K562 treated with DMSO at 1 percent for 24 hours (cell line): Measurements from ENCODE around the gene TEX54. TPM values are rescaled to one million over a fixed set of nuclear protein-coding genes. Genes with fewer than 3 reads are reported as not detected.

Experiments
- total RNA-seq: library from RNA; unstranded; fragments of 300-600 nt; gene quantifications from 2 replicates; pipeline ENCODE4 v1.2.3, GENCODE V29; 2022; ENCODE audit warnings: low read depth; ENCODE audit not compliant: insufficient read depth

TEX54 gene
- total RNA-seq: 4.1 TPM in 1 of 2 replicates, not detected in the other

DNA sequence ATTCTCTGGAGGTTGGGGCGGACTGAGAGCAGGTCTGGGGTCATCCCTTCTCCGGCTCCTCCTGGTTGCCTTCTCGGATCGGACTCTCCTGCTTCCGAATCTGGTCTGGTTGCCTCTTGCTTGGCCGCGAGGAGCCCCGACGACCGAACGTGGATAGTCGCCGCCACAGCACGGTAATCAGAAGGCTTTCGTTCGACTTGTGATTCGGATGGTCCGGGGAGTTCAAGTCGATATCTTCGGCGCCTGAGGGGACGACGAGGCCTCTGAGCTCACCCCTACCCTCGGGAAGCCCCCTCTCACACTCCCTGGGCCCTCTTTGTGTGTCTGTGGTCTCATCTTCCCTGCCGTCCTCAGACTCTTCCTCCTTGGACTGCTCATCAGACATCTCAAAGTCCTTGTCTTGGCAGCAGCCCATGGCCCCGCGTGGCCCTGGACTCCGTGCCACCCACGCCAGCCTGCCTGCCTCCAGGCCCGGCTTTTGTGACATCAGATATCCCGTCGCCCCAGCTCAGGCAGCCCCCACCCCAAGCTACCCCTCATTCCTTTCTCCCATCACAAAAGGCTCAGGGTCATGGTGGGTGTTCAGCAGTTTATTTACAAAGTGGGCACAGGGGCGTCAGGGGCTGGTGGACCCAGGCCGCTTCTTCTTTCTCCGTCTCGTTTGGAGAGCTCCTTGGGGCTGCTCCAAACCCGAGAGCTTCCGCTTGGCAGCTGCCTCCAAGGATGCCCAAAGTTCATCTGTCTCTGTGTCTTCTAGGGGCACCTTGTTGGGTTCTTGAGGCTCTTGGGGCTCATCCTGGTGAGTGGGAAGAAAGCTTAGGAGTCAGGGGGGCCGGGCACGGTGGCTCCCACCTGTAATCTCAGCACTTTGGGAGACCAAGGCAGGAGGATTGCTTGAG is at the start of gene TEX54:
TSS of gene TEX54 (minus strand) at position 506 of the 899 bp plus-strand sequence.

GRCh38 chr11:62880803-62881578 is 48.4 kb upstream of the TEX54 start, which contains the start of gene SLC3A2:
SLC3A2 (plus strand) TSS chr11:62880896; CDS start chr11:62881024, 128 bp downstream.

DNA sequence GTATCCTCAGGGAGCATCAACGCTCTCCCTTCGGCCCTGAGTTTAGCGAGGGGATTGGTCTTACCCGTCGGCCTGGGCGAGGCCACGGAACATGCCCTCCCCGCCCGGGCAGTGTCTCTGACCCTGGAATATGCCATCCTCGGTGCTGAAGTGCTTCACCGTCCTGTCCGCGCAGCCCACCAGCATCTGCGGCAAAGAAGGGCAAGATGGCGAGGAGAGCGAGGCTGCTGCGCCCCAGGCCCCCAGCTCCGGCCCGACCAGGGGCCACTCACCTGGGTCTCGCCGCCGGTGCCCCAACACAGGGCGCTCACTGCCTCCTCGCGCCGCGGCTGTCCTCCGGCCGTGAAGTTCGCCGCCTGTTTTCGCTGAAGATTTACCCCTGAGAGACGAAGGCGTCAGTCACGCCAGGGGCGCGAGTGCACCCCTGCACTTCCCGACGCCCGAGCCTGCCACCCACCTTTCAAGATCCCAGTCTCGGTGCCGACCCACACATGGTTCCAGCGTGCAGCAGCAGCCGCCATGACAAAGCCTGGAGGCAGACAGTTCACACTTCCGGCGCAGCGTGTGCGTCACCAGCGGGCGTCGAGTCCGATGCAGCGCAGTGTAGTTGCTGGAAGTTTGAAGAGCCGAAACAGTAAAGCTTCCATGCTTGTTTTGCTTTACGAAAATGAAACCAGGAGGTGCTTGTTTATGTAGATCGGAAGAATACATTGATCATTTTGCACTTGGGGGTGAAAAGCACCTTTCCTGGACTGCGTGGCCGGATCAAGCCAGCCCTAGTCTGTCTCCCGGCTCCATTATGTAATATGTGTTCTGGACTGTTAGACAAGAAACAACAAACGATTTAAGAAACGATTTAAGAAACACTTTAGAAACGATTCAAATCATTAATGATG is 6.7 kb upstream of the TEX54 start, which contains the start of gene WDR74:
TSS of gene WDR74 (minus strand) at position 541 of the 896 bp plus-strand sequence. CDS start at position 521, 20 bp downstream.

GRCh38 chr11:62831520-62832335 is 913 bp downstream of the TEX54 start, which contains the start of gene STX5:
STX5 (minus strand) TSS chr11:62832051; CDS start chr11:62831243, 808 bp downstream.

DNA sequence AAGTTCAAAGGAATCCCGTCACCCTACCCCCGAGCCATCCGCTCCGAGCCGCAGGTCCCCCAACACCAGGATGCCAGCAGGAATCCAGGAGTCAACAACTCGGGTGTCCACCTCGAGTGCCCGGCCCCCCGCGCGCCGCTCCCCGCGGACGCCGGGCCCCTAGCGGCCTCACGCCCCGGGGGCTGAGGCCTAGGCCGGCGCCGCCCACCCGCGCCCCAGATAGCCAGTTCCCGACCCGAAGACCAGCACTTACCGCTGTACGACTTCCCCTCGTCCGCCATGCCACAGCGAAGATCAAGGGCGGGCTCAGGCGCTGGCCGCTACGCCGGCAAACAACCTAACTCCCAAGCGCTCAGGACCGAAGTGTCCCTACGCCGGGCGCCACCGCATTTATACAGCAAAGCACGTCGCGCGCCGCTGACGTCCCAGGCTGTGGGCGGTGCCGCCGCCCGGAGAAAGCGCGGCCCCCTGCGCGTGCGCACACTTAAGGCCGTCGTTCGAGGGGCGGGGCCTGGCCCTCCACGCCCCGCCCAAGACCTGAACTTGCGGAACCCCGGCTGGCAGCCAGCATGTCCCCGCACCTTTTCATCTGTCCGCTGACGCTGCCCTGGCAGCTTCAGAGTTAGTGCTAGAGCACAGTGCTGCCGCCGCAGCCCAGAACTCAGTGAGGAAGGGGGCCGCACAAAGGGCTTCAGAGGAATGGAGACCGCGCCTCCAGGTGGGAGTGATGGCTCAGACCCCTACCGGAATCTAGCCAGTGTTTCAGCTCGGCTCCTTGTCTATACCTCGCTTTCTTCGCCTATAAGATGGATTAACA is 27.4 kb downstream of the TEX54 start, which contains the start of gene NXF1:
TSS of gene NXF1 (minus strand) at position 365 of the 817 bp plus-strand sequence. CDS start at position 281, 84 bp downstream.

GRCh38 chr11:62791501-62792201 is 41.0 kb downstream of the TEX54 start, which contains the start of gene TMEM223:
TMEM223 (minus strand) TSS chr11:62792006; CDS start chr11:62791994, 12 bp downstream.

DNA sequence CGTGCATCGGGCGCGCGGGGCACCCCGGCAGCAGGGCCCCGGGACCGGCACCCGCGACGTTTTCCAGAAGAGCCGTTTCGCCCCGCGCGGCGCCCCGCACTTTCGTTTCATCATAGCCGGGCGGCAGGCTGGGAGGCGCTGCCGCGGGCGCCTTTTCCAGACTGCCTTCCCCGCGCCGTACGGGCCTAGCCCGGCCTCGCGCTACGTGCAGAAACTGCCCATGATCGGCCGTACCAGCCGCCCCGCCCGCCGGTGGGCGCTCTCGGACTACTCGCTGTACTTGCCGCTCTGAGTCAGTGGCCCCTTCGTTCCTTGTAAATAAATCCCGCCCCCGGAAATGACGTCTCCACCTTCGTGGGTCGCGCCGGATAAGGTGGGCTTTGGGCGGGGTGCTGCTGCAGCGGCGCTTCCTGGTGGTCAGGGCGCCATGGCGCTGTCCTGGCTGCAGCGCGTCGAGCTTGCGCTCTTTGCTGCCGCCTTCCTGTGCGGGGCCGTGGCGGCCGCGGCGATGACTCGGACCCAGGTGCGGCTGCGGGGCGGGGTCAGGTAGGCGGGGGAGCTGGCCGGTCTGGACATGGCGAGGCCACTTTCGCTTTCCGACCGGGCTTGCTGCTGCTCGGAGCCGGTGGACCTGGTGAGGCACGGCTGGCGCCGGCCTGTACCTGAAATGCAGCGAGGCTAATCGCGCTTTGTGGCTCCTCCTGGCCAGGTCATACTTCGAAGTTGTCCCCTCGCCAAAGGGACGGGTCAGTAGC is 45.5 kb downstream of the TEX54 start, which contains the start of gene TMEM179B:
TSS of gene TMEM179B (plus strand) at position 398 of the 755 bp plus-strand sequence. CDS start at position 428, 30 bp downstream.

Other genes starting within 250 kb of the TEX54 start
- 29.6 and 30.9 TPM in 2 replicates for gene TUT1, start 241.3 kb downstream of the TEX54 start, total RNA-seq
- 101 and 103 TPM in 2 replicates for gene MTA2, start 231.0 kb downstream of the TEX54 start, total RNA-seq
- 33.2 and 34.6 TPM in 2 replicates for gene EML3, start 220.1 kb downstream of the TEX54 start, total RNA-seq
- 1.3 and 1.7 TPM in 2 replicates for gene ROM1, start 219.6 kb downstream of the TEX54 start, total RNA-seq
- gene B3GAT3, start 210.9 kb downstream of the TEX54 start, total RNA-seq: 118 TPM in 2 replicates
- gene GANAB, start 186.2 kb downstream of the TEX54 start, total RNA-seq: 290 and 292 TPM in 2 replicates
- gene INTS5, start 179.5 kb downstream of the TEX54 start, total RNA-seq: 44.5 and 48.9 TPM in 2 replicates
- 127 and 134 TPM in 2 replicates for gene C11orf98, start 167.6 kb downstream of the TEX54 start, total RNA-seq
- 26.4 and 27.9 TPM in 2 replicates for gene CSKMT, start 167.5 kb downstream of the TEX54 start, total RNA-seq
- 24.1 and 25.0 TPM in 2 replicates for gene UQCC3, start 161.2 kb downstream of the TEX54 start, total RNA-seq
- 5.9 and 7.1 TPM in 2 replicates for gene LBHD1, start 160.6 kb downstream of the TEX54 start, total RNA-seq
- 259 and 275 TPM in 2 replicates for gene UBXN1, start 153.8 kb downstream of the TEX54 start, total RNA-seq
- 0.22 TPM in 1 of 2 replicates, not detected in the other for gene LRRN4CL, start 143.3 kb downstream of the TEX54 start, total RNA-seq
- gene BSCL2, start 125.4 kb downstream of the TEX54 start, total RNA-seq: 49.7 and 57.8 TPM in 2 replicates
- 0.44 TPM in 1 of 2 replicates, not detected in the other for gene GNG3, start 125.2 kb downstream of the TEX54 start, total RNA-seq
- gene HNRNPUL2, start 105.4 kb downstream of the TEX54 start, total RNA-seq: 30.7 and 35.4 TPM in 2 replicates
- 53.1 and 59.6 TPM in 2 replicates for gene TTC9C, start 104.4 kb downstream of the TEX54 start, total RNA-seq
- 3.9 and 4.2 TPM in 2 replicates for gene ZBTB3, start 78.7 kb downstream of the TEX54 start, total RNA-seq
- 133 and 165 TPM in 2 replicates for gene POLR2G, start 71.3 kb downstream of the TEX54 start, total RNA-seq
- gene TAF6L, start 61.4 kb downstream of the TEX54 start, total RNA-seq: 37.5 and 47.4 TPM in 2 replicates
- gene TMEM179B, start 45.4 kb downstream of the TEX54 start, total RNA-seq: 51.3 and 52.2 TPM in 2 replicates
- gene TMEM223, start 40.8 kb downstream of the TEX54 start, total RNA-seq: 22.4 and 24.5 TPM in 2 replicates
- 73.6 and 82.9 TPM in 2 replicates for gene NXF1, start 27.4 kb downstream of the TEX54 start, total RNA-seq
- 88.1 and 93.6 TPM in 2 replicates for gene STX5, start 790 bp downstream of the TEX54 start, total RNA-seq
- 53.8 and 55.3 TPM in 2 replicates for gene WDR74, start 6.7 kb upstream of the TEX54 start, total RNA-seq
- 456 and 459 TPM in 2 replicates for gene SLC3A2, start 48.1 kb upstream of the TEX54 start, total RNA-seq
- gene CHRM1, start 88.5 kb upstream of the TEX54 start, total RNA-seq: not detected in 2 replicates
- not detected in 2 replicates for gene SLC22A6, start 152.1 kb upstream of the TEX54 start, total RNA-seq
- not detected in 2 replicates for gene SLC22A8, start 183.0 kb upstream of the TEX54 start, total RNA-seq